ENCODE results near the gene ADAM10. TPM values are rescaled to one million over a fixed set of nuclear protein-coding genes. Genes with fewer than 3 reads are reported as not detected.

The ADAM10 gene
- polyA plus RNA-seq, 3 donors = 66.0 to 269 (median 149) TPM

GRCh38 chr15:58573270-58573669 lies 176.2 kb downstream of the ADAM10 start:
- no peak overlapping the region for H3K4me3 ChIP-seq (replicated peaks in 1 of 3; ENCODE audit: low read depth in 2 of 3, low read length in 3 of 3)
- H3K27me3 ChIP-seq (ENCODE audit: control insufficient read depth in 2 of 2, insufficient read depth in 2 of 2, low read length in 2 of 2) = no peaks in the 10 kb centered on the region
- peaks cover 0 to 2% of the 10 kb centered on the region in 2 donors for H3K9me3 ChIP-seq (replicated peaks in 1 of 2; ENCODE audit: control insufficient read depth in 1 of 2, insufficient read depth in 1 of 2, low read length in 2 of 2)
- H3K4me2 ChIP-seq (replicated peaks; ENCODE audit: extremely low read depth, low read length, poor library complexity, severe bottlenecking) = no peak overlapping the region
- no peaks in the 10 kb centered on the region for H4K20me1 ChIP-seq (ENCODE audit: insufficient read depth, low read length)
- H3K27ac Mint-ChIP-seq = no peak overlapping the region
- H3K27ac ChIP-seq (ENCODE audit: low read depth in 1 of 2, low read length in 2 of 2) = no peak overlapping the region
- no peaks in the 10 kb centered on the region for H3K36me3 Mint-ChIP-seq
- H3K4me3 Mint-ChIP-seq = no peak overlapping the region
- no peak for DNase-seq
- H3K4me1 ChIP-seq (ENCODE audit: control insufficient read depth in 1 of 2, insufficient read depth in 2 of 2, low read length in 2 of 2) = peaks cover 2 to 3% of the 10 kb centered on the region in 2 donors
- no peaks in the 10 kb centered on the region for H3K36me3 ChIP-seq (replicated peaks in 1 of 2; ENCODE audit: control insufficient read depth in 1 of 2, insufficient read depth in 2 of 2, low read length in 2 of 2)
- 100% methylated on average over 1 of the region's 4 CpGs for WGBS (ENCODE audit: insufficient coverage)
- intact Hi-C loops (cut with micrococcal nuclease) = no loop called here
- peaks cover 0 to 3% (median 2%) of the 10 kb centered on the region in 3 donors for H3K27me3 Mint-ChIP-seq (ENCODE audit: low read depth in 3 of 3)
- no peak overlapping the region for H2AFZ ChIP-seq (ENCODE audit: insufficient read depth, low read depth, low read length, poor library complexity, severe bottlenecking)
- H3K79me2 ChIP-seq (ENCODE audit: insufficient read depth, low read length) = no peaks in the 10 kb centered on the region
- TF ChIP-seq, protein P1, sequence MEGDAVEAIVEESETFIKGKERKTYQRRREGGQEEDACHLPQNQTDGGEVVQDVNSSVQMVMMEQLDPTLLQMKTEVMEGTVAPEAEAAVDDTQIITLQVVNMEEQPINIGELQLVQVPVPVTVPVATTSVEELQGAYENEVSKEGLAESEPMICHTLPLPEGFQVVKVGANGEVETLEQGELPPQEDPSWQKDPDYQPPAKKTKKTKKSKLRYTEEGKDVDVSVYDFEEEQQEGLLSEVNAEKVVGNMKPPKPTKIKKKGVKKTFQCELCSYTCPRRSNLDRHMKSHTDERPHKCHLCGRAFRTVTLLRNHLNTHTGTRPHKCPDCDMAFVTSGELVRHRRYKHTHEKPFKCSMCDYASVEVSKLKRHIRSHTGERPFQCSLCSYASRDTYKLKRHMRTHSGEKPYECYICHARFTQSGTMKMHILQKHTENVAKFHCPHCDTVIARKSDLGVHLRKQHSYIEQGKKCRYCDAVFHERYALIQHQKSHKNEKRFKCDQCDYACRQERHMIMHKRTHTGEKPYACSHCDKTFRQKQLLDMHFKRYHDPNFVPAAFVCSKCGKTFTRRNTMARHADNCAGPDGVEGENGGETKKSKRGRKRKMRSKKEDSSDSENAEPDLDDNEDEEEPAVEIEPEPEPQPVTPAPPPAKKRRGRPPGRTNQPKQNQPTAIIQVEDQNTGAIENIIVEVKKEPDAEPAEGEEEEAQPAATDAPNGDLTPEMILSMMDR (IDR thresholded peaks at IDR 0.05) = no peak
- H3K9ac ChIP-seq (ENCODE audit: insufficient read depth, low read length, poor library complexity, severe bottlenecking) = no peak overlapping the region
- peaks cover 7% of the 10 kb centered on the region for H3K4me1 Mint-ChIP-seq
- H3K9me3 Mint-ChIP-seq = peaks cover 0 to 3% (median 2%) of the 10 kb centered on the region in 7 donors

GRCh38 chr15:58572521-58572920 lies 177.0 kb downstream of the ADAM10 start:
- H3K36me3 Mint-ChIP-seq = no peaks in the 10 kb centered on the region
- intact Hi-C loops (cut with micrococcal nuclease) = no loop called here
- H3K4me1 ChIP-seq (ENCODE audit: control insufficient read depth in 1 of 2, insufficient read depth in 2 of 2, low read length in 2 of 2) = peaks cover 7 to 10% of the 10 kb centered on the region in 2 donors
- no peaks in the 10 kb centered on the region for H3K79me2 ChIP-seq (ENCODE audit: insufficient read depth, low read length)
- no peak overlapping the region for H2AFZ ChIP-seq (ENCODE audit: insufficient read depth, low read depth, low read length, poor library complexity, severe bottlenecking)
- peaks cover 0 to 2% of the 10 kb centered on the region in 2 donors for H3K9me3 ChIP-seq (replicated peaks in 1 of 2; ENCODE audit: control insufficient read depth in 1 of 2, insufficient read depth in 1 of 2, low read length in 2 of 2)
- no peak for DNase-seq
- WGBS (ENCODE audit: insufficient coverage) = 100% methylated on average over 3 of the region's 4 CpGs
- H3K9ac ChIP-seq (ENCODE audit: insufficient read depth, low read length, poor library complexity, severe bottlenecking) = no peak overlapping the region
- no peak overlapping the region for H3K4me2 ChIP-seq (replicated peaks; ENCODE audit: extremely low read depth, low read length, poor library complexity, severe bottlenecking)
- H4K20me1 ChIP-seq (ENCODE audit: insufficient read depth, low read length) = no peaks in the 10 kb centered on the region
- H3K4me3 Mint-ChIP-seq = no peak overlapping the region
- H3K9me3 Mint-ChIP-seq = peaks cover 0 to 3% (median 2%) of the 10 kb centered on the region in 7 donors
- H3K4me1 Mint-ChIP-seq = peaks cover 11% of the 10 kb centered on the region
- no peaks in the 10 kb centered on the region for H3K27me3 ChIP-seq (ENCODE audit: control insufficient read depth in 2 of 2, insufficient read depth in 2 of 2, low read length in 2 of 2)
- TF ChIP-seq, protein P1 (IDR thresholded peaks at IDR 0.05) = no peak
- H3K27ac Mint-ChIP-seq = no peak overlapping the region
- no peak overlapping the region for H3K27ac ChIP-seq (ENCODE audit: low read depth in 1 of 2, low read length in 2 of 2)
- peaks cover 0 to 3% (median 2%) of the 10 kb centered on the region in 3 donors for H3K27me3 Mint-ChIP-seq (ENCODE audit: low read depth in 3 of 3)
- no peak overlapping the region for H3K4me3 ChIP-seq (replicated peaks in 1 of 3; ENCODE audit: low read depth in 2 of 3, low read length in 3 of 3)
- no peaks in the 10 kb centered on the region for H3K36me3 ChIP-seq (replicated peaks in 1 of 2; ENCODE audit: control insufficient read depth in 1 of 2, insufficient read depth in 2 of 2, low read length in 2 of 2)
